ENCODE measurements around the gene IDUA.
"Not testable (repeated sequence)": the region's sequence is repeated elsewhere in the genome, so short reads cannot be mapped to it uniquely, and the experiment has no call there.

IDUA gene

DNA sequence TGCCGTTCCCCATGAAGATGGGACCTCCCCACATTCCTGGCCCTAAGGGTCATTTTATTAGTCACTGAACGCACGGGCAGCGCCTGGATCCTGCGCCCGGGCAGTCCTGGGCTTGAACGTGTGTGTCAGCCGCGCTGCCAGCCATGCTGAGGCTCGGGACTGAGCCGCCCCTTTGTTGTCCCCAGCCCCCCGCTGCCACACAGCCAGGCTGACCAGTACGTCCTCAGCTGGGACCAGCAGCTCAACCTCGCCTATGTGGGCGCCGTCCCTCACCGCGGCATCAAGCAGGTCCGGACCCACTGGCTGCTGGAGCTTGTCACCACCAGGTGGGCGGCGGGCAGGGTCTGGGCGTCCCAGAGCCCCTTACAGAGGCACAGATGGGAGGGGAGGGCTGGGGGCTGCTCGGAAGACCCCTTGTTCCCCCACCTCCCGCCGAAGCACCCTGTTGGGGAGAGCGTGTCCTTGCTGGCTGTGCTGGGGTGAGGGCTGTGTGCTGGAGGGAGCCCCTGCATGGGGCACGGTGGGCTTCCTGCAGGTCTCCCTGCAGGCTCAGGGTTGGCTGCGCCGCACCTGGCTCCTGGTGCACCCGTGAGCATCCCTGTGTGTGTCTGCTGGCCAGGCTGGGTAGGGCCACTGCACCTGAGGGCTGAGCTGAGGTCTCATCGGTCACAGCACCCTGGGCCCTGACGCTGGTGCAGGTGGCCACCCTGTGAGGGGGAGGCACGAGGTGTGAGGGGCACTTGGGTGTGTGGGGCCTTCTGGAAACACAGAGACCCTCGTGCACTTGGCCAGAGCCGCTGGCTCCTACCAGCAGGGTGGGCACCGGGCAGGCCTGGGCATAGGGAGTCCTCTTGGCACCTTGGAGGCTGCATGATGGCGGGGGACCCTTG, 1.0 kb downstream of the IDUA start:
- no peak for DNase-seq (ENCODE audit: low read depth in 2 of 2)

GRCh38 chr4:988726-989721, 2.2 kb downstream of the IDUA start:
- DNase-seq (ENCODE audit: low read depth in 2 of 2), result no peak

GRCh38 chr4:989722-990471, 3.1 kb downstream of the IDUA start:
- DNase-seq (ENCODE audit: low read depth in 2 of 2), result no peak

DNA sequence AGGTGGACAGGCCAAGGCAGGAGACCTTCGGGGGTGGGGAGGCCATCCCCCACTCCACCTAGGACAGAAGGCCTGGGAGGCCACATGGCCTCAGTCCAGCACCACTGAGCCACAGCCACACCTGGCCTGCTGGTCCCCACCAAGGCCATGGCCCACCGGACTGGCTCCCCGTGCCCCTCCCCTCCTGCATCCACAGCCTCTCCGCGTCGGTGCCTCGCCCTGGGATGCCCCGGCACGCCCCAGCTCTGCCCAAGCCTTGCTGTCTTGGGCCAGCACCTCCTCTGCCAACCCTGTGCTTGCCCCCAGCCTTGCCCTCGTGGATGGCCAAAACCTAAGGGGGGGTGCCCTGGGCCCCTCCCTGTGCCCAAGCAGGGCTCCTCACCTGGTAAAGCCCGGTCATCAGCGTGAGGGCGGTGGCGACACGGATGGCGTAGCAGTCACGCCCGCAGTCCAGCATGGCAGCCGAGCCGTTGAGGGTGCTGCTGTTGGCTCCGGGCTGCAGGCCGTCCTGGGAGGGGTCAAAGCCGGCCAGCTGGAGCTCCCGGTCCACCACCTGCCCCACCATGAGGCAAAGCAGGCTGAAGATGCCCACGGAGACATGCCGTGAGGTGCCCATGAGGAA, 4.0 kb downstream of the IDUA start:
- DNase-seq (ENCODE audit: low read depth in 2 of 2), result no peak

DNA sequence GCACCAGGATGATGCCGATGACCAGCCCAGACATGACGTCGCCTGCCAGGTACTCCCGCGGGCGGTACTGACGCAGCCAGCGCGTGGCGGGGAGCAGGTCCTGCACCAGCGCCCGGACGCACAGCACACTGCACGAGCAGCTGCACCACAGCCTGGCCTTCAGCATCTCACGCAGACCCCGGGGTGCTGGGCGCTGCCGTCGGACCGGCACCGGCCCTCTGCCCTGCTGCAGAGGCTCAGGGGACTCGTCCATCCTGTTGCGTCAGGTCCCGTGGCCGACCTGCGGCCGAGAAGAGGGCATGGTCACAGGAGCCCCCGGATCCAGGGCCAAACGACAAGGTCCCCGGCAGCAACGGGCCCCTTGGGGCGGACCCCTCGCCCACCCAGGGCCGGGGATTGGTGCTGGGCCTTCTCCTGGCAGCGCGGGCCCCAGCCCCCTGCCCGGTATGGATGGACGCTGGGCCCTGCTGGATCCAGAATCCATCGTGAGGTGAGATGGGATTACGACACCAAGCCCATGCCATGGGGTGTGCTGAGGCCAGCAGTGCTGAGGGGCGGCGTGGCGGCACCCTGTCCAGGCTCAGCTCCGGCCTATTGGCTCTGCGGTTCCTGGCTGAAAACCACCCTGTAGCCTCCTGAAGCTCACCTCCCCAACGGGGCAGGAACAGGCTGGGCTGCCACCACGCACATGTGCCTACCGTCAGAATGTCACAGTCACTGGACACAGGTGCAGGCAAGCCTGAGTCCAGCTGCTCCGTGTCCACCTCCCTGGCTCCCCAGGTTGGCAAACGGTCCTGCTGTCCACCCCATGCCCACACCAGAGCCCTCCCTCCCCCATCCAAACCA, 4.8 kb downstream of the IDUA start:
- DNase-seq (ENCODE audit: low read depth in 2 of 2), result no peak

DNA sequence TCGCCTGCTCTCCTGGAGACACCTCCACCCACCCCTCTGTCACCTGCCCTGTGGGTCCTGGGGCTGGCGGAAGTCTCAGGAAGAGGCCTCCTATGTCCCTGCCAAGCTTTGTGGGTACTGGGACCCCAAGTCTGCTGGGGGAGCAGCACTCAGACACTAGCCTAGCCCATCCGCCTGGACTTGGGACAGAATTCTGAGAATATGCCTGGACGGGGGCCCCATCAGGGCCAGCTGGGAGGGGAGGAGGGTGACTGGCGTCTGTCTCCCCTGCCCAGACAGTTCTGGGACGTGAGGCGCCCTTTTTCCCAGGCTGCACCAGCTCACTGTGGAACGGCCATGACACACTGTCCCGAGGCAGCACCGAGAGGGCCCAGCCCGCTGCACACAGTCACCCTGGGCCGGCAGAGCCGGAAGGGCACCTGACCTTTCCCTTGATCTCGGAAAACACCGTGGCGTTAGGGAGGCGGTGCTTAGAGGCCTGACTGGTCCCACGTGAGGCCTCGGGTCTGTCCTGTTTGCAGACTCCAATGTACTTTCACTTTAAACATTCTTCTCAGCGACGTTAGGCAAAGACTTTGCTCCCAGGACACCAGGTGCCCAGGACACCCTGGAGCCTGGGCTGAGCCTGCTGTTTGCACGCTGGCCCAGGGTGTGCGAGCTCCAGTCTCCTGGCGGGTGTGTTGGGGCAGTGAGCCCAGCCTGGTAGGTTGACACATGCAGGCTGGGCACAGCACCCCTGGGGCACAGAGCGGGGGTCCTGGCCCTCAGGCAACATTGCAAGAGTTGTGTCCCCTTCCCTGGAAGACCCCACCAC, 5.7 kb downstream of the IDUA start:
- no peak for DNase-seq (ENCODE audit: low read depth in 2 of 2)

- DNase-seq (ENCODE audit: low read depth in 2 of 2), result no peak
Measured at GRCh38 chr4:993111-994029, 6.5 kb downstream of the IDUA start, which contains the start of gene SLC26A1. TSS of gene SLC26A1 (minus strand) at chr4:993404. CDS start at chr4:991703, 1,701 bp downstream.

GRCh38 chr4:995311-996026, 8.6 kb downstream of the IDUA start:
- DNase-seq (ENCODE audit: low read depth in 2 of 2), result no peak

DNA sequence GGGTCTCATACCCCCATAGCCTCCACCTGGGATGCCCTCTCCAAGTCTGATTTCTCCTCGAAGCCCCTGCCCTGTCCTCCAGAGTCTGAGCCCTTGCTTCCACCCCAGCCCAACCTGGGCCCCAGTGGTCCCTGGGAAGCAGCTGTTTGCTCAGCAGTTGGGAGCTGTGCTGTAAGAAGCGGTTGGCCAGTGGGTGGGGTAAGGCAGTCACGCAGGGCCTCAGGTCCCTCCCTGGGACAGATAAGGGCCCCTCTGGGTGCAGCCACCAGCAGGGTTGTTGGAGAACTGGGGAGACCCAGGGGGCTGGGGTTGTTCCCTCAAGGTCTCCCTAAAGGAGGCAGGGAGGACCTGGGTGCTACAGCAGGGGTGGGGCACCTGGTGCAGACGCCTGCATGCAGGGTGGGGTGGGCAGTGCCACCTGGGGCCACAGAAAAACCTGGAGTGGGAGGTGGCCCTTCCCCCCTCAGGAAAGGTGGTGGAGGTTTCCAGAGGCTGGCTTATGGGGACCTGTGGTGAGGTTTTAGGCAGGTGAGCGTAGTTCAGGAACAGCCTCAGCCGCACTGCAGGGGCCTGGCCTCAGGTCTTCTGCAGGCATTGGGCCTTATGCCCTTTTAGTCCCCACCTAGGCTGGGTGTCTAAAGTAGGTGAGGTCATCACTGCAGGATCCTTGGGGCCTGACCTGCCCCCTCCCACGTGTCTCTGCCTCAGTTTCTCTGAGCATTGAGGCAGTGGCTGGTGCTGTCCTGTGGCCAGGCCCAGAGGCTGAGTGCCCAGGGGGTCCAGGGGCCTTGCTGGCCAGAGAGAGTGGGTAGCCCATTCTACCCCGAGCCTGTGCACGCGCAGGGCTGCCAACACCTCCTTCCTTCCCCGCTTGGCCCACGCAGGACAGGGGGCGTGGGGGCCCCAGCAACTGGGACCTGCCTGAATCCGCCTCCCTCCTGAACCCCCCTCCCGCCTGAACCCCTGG, 9.5 kb downstream of the IDUA start:
- no peak for DNase-seq (ENCODE audit: low read depth in 2 of 2)

DNA sequence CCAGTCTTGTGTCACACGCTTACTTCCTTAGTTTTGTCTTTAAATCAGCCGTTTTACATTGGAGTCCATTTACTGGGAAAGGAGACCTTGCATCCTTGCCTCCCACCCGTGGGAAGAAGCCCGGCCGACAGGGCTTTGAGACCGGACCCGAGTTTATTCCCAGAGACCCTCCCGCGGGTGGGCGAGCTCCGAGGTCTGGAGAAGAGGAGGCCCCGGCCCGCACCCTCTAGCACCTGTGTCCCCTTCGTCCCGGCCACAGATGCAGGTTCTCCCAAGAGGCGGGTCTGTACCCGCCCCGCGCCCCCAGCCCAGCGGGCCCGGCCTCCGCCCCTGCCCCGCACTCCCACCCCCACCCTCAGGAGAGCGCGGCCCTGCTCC, 10.1 kb downstream of the IDUA start:
- DNase-seq (ENCODE audit: low read depth in 2 of 2), result no peak

GRCh38 chr4:997375-998071, 10.7 kb downstream of the IDUA start:
- no peak for DNase-seq (ENCODE audit: low read depth in 2 of 2)

DNA sequence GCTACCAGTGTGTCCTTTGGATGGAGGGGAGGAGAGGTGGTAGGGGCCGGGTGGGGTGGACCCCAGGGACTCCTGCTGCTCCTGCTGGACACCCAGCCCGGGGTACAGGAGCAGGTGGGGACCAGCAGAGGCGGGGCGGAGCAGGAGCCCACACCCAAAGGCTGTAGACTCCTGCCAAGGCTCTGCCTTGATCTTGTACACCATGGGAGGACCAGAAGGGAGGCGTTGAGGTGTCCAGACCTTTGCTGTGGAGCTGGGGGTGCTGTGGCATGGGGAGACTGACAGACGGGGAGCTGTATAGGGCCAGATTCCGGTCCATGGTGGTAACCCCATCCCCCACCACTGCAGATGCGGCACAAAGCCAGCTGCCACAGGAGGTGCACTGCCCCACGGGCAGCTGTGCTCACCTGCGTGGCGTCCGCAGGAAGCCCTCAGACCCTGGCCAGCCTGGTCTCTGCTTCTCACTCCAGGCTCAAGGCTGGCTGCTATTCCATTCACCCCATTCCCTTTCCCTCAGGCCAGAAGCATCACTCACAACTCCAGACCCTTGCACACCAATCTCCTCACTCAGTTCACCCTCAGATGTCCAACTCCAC, 11.3 kb downstream of the IDUA start:
- DNase-seq (ENCODE audit: low read depth in 2 of 2), result no peak

GRCh38 chr4:999240-999863, 12.5 kb downstream of the IDUA start:
- DNase-seq (ENCODE audit: low read depth in 2 of 2), result not testable (repeated sequence)

DNA sequence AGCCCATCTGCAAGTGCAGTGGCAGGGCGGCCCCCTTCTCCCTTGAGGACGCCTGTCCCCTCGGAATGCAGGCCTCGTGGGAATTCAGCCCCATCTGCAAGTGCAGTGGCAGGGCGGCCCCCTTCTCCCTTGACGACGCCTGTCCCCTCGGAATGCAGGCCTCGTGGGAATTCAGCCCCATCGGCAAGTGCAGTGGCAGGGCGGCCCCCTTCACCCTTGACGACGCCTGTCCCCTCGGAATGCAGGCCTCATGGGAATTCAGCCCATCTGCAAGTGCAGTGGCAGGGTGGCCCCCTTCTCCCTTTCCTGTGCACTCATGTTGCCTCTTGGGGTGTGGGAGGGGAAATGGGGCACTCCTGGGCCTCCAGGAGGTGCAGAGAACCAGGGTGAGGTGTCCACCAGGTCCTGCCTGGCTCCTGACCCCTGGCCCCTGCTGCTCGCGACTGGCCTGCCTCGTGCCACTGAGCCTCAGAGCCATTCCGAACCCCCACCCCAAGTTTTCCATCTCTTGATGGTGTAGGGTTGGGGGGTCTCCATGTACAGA, 13.1 kb downstream of the IDUA start:
- DNase-seq (ENCODE audit: low read depth in 2 of 2), result no peak

Measured in activated CD4-positive, alpha-beta T cell treated with anti-CD3 and anti-CD28 coated beads for 24 hours (primary cell).